GM21737 (cell line): ENCODE measurements around the gene IPPK.

Experiments used
- ATAC-seq: cut with Tn5 transposase; IDR thresholded peaks from one replicate; pipeline ENCODE4 v1.9.1; 2021; ENCODE audit warnings: mild to moderate bottlenecking, moderate library complexity; ENCODE audit not compliant: unreplicated experiment

IPPK gene

DNA sequence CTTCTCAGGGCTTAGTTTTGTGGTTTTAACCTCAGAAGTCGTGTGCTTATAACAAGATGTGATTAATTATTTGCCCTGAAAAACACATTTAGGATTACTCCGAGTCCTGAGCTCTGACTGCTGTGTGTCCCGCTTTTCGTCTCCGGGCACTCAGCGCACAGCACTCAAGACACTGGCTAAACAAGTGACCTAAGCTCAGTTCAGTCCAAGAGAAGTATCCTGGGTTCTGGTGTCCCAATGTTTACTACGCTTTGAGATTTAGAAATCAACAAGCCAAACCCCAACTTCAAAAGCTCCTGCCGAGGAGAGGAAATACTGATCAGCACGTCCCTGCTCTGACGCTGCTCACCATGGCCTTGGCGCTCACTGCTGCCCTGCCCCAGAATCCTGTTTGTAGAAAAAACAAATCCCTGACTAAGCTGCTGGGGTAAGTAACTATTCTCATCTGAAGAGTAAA lies 53.2 kb downstream of the IPPK start:
- ATAC-seq = no peak

DNA sequence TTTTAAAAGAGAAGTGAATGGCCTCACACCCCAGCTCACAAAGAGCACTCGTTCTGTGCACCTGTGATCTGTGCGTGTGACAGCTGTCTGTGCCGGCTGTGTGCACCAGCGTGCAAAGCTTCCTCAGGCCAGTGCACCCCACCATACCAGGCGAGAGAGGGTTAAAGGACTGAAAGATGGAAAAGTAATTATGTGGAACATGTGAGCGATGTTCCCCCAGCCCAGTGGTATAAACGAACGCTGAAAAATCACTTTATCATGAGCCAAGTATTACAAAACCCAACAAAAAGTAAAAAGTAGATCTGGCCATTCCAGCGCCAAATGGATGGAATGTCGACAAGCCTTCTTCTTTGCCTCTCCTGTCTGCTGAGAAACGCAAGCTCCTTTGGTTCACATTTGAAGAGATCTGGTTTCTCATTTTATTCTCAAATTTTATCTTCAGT lies 53.7 kb downstream of the IPPK start:
- ATAC-seq = no peak

GRCh38 chr9:92615790-92616189 lies 54.1 kb downstream of the IPPK start:
- no peak for ATAC-seq

GRCh38 chr9:92614763-92615461 lies 55.0 kb downstream of the IPPK start:
- ATAC-seq = no peak

DNA sequence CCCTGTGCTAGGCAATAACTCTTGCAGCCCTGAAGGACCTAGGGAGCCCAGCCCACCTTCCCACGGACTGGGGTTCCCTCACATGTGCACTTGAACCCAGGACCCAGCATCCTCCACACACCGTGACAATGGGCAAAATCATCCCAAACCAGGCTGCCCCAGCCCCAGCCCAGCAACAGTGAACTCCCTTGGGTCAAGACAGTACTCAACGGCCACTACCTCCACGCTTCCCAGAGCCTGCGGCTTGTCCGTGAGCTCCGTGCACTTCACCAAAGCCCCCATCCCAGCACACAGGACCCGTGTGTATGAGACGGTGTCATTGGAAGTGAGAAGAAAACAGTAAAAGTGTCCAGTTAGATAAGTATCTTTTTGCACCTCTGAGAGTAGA lies 55.8 kb downstream of the IPPK start:
- ATAC-seq = no peak

- ATAC-seq = no peak
These were observed 56.4 kb downstream of the IPPK start for GRCh38 chr9:92613268-92614122.

- no peak for ATAC-seq
These were observed 57.1 kb downstream of the IPPK start for GRCh38 chr9:92612816-92613215.

GRCh38 chr9:92612292-92612691 lies 57.6 kb downstream of the IPPK start:
- ATAC-seq = no peak

DNA sequence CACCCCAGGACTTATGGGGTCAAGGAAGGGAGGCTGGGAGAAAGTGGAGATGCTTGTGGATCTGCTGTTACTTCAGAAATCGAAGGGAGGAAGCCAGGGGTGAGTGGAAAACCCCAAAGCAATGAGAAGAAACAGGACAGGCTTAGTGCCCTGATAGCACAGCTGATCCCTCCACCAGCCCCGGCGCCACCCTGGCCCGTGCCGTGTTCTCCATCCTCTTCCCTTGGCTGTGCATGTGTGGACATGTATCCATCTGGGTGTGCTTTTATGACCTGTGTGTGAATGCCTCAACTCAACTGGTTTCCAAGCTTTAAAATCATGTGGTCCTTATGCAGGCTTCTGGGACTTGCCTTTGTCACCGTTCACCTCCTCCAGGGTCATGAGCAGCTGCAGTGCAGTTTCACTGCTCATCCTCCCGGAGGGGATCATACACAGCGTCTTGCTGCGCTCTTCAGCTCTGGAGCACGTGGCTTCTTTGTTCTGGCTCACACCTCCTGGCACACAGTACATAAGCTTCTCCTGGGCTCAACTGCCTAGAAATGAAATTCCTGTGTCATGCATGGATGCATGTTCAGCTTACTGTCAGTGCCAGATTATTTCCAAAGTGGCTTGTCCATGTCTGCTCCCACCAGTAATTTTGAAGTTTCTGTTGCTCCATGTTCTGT lies 58.2 kb downstream of the IPPK start:
- no peak for ATAC-seq

GRCh38 chr9:92610470-92611420 lies 59.2 kb downstream of the IPPK start:
- no peak for ATAC-seq

DNA sequence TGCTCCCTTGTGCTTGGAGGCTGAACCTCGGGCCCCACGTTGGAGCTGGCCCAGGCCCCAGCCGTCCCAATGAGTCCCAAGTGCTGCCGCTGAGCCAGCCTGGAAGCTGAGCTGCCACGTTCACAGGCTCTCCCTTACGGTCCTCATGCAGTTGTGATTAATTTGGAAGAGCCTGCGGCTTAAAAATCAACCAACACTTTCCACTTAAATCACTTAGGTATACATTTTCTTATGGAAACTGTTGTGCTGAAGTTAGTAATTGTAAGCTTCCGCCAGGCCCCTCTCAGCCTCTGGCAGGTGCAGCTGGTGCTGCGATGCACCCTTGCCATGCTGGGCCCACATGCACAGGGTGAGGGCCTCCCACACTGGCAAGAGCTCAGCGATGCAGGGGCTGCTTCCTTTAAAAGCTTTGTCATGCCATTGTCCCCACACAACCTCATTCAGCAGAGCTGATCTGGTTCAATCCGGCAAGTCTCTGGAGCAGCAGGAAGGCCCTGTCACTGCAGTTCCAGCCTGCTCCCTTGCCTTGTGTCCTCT lies 61.0 kb downstream of the IPPK start:
- ATAC-seq = no peak

- ATAC-seq = no peak
These were observed 61.6 kb downstream of the IPPK start for GRCh38 chr9:92608241-92608908.

DNA sequence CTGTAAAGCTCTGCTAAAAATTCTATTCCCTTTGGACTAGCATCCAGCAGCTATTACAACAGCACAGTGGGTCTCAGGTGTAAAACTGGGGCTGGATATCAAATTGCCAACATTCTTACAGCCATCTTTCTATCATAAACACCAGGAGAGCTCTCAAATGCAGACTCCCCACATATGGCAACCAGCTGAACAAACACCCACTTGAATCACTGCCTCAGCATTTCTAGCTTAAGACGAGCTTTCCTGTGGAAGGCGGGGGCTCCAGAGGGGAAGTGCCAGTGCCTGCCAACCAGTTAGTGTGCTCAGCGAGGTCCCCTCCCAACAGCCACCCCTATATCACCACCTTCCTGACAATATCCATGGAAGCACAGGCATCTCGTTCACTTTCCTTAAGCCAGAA lies 62.2 kb downstream of the IPPK start:
- no peak for ATAC-seq

GRCh38 chr9:92607088-92607487 lies 62.8 kb downstream of the IPPK start:
- no peak for ATAC-seq

DNA sequence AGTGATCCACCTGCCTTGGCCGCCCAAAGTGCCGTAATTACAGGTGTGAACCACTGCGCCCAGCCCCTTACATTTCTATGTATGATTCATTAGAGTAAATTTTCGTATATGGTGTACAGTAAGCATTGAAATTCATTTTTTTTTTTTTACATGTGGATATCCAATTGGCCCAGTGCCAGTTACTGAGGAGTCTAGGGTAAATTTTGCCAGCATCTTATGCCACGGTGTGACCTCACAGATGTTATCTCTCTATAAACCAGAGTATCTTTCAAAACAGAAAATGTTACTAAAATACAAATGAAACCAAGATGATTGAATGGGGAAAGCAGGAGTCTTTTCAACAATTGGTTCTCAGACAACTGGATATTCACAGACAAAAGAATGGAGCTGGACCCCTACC lies 64.7 kb downstream of the IPPK start:
- no peak for ATAC-seq

GRCh38 chr9:92603990-92604389 lies 65.9 kb downstream of the IPPK start:
- no peak for ATAC-seq

- ATAC-seq = no peak
These were observed 66.8 kb downstream of the IPPK start for GRCh38 chr9:92603100-92603499.

GRCh38 chr9:92602413-92602812 lies 67.5 kb downstream of the IPPK start:
- ATAC-seq = no peak

DNA sequence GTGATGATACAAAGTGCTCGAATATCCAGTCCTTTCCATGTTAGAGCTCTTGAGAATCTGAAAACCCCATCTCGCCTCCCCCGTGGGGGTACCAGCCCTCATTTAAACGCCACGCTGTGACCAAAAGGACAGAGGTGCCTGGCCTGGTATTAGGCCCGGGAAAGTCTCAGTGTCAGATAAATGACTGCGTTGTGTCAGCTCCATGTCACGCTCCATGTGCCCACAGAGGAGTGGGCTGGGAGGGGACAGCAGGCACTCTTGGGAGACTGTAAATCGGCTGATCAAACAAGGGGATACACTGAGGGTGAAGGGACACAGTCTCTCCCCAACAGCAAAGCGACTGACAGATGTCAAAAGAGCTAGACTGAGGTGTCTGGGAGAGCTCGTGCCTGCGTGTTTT lies 68.5 kb downstream of the IPPK start:
- ATAC-seq = no peak
